OCI-LY1 (cell line): ENCODE data around the gene SLU7.

ENCODE experiments used
- H2AFZ ChIP-seq: fragments of 200-600 bp; sonication (generic), shearing (Covaris generic); 2 replicates; pipeline ENCODE4 v1.6.0; 2014; ENCODE audit warnings: antibody characterized with exemption, mild to moderate bottlenecking, low read length
- H3F3A ChIP-seq: fragments of 200-600 bp; sonication (generic), shearing (Covaris generic); 2 replicates; pipeline ENCODE4 v1.6.0; 2014; ENCODE audit warnings: mild to moderate bottlenecking, antibody characterized with exemption, low read length, moderate library complexity; ENCODE audit not compliant: insufficient read depth
- H3K27ac ChIP-seq: fragments of 200-600 bp; sonication (generic); 2 replicates; pipeline ENCODE4 v1.5.1; 2014; ENCODE audit warnings: low read length, mixed run types, mild to moderate bottlenecking, low read depth; ENCODE audit not compliant: poor library complexity, severe bottlenecking
- H3K27me3 ChIP-seq: fragments of 200-600 bp; sonication (generic); 2 replicates; pipeline ENCODE4 v1.6.0; 2014; ENCODE audit warnings: antibody characterized with exemption, mild to moderate bottlenecking, low read length, moderate library complexity; ENCODE audit not compliant: insufficient read depth
- H3K36me3 ChIP-seq: fragments of 200-600 bp; sonication (generic); 2 replicates; pipeline ENCODE4 v1.6.1; 2014; ENCODE audit warnings: mild to moderate bottlenecking, antibody characterized with exemption, low read length, moderate library complexity, mixed read lengths; ENCODE audit not compliant: insufficient read depth
- H3K4me1 ChIP-seq: fragments of 200-600 bp; sonication (generic); 2 replicates; pipeline ENCODE4 v1.5.1; 2014; ENCODE audit warnings: mild to moderate bottlenecking, low read length, moderate library complexity; ENCODE audit not compliant: insufficient read depth, severe bottlenecking
- H3K4me2 ChIP-seq: fragments of 200-600 bp; sonication (generic), shearing (Covaris generic); 2 replicates; pipeline ENCODE4 v1.6.1; 2014; ENCODE audit warnings: low read length
- H3K4me3 ChIP-seq: fragments of 200-600 bp; sonication (generic); 2 replicates; pipeline ENCODE4 v1.5.1; 2014; ENCODE audit warnings: low read length, low read depth, mild to moderate bottlenecking, mixed read lengths; ENCODE audit not compliant: poor library complexity, severe bottlenecking
- H3K79me2 ChIP-seq: fragments of 200-600 bp; shearing (Covaris generic); 2 replicates; pipeline ENCODE4 v1.6.1; 2016; ENCODE audit warnings: mixed run types, low read length, mixed read lengths; ENCODE audit not compliant: insufficient read depth
- H3K9ac ChIP-seq: fragments of 200-600 bp; sonication (generic), shearing (Covaris generic); 2 replicates; pipeline ENCODE4 v1.6.1; 2014; ENCODE audit warnings: mild to moderate bottlenecking, low read length, mixed read lengths
- H3K9me2 ChIP-seq: fragments of 200-600 bp; sonication (generic), shearing (Covaris generic); 2 replicates; pipeline ENCODE4 v1.6.1; 2014; ENCODE audit warnings: low read depth, mild to moderate bottlenecking, low read length, mixed read lengths
- H3K9me3 ChIP-seq: fragments of 200-600 bp; shearing (Covaris generic); 2 replicates; pipeline ENCODE4 v1.6.1; 2014; ENCODE audit warnings: low read length, mixed read lengths
- H4K20me1 ChIP-seq: fragments of 200-600 bp; sonication (generic), shearing (Covaris generic); 2 replicates; pipeline ENCODE4 v1.6.0; 2016; ENCODE audit warnings: mild to moderate bottlenecking, low read length; ENCODE audit not compliant: insufficient read depth
- CTCF ChIP-seq: fragments of 200-600 bp; sonication (generic), shearing (Covaris generic); IDR thresholded peaks from 2 replicates; pipeline ENCODE4 v1.5.1; 2017; ENCODE audit warnings: mild to moderate bottlenecking, antibody characterized with exemption, low read length, moderate library complexity, mixed read lengths
- EZH2 ChIP-seq: fragments of 200-600 bp; sonication (generic), shearing (Covaris generic); IDR thresholded peaks from 2 replicates; pipeline ENCODE4 v1.8.0; 2017; ENCODE audit warnings: borderline replicate concordance, mixed run types, mild to moderate bottlenecking, antibody characterized with exemption, low read length, moderate library complexity, mixed read lengths

SLU7 gene

GRCh38 chr5:160448886-160449285, 30.0 kb upstream of the SLU7 start:
- Histone ChIP-seq H3K4me3 (no peak overlapping the region), H3F3A (no peaks in the 10 kb centered on the region), H3K27ac (no peak overlapping the region), H3K36me3 (no peaks in the 10 kb centered on the region; the same call in 1 of the 2 replicates), H3K9me3 (peaks cover 5% of the 10 kb centered on the region; the same call in 1 of the 2 replicates), H2AFZ (no peak overlapping the region), H3K4me1 (no peaks in the 10 kb centered on the region), H4K20me1 (no peaks in the 10 kb centered on the region), H3K9me2 (no peaks in the 10 kb centered on the region), H3K9ac (no peak overlapping the region), H3K4me2 (no peak overlapping the region), H3K79me2 (no peaks in the 10 kb centered on the region), H3K27me3 (no peaks in the 10 kb centered on the region; the same call in 1 of the 2 replicates)
- TF ChIP-seq EZH2 (no peak), CTCF (no peak)

GRCh38 chr5:160445751-160446150, 26.9 kb upstream of the SLU7 start:
- Histone ChIP-seq H3K9ac (no peak overlapping the region), H2AFZ (no peak overlapping the region), H3K9me2 (no peaks in the 10 kb centered on the region), H3K9me3 (peaks cover 5% of the 10 kb centered on the region; the same call in 1 of the 2 replicates), H4K20me1 (no peaks in the 10 kb centered on the region), H3K4me1 (no peaks in the 10 kb centered on the region), H3K36me3 (no peaks in the 10 kb centered on the region; the same call in 1 of the 2 replicates), H3K4me2 (no peak overlapping the region), H3K79me2 (no peaks in the 10 kb centered on the region), H3K4me3 (no peak overlapping the region), H3F3A (no peaks in the 10 kb centered on the region), H3K27ac (no peak overlapping the region), H3K27me3 (no peaks in the 10 kb centered on the region; the same call in 1 of the 2 replicates)
- no peak for TF ChIP-seq CTCF
- TF ChIP-seq EZH2, result no peak

GRCh38 chr5:160445132-160445531, 26.3 kb upstream of the SLU7 start:
- H3K4me2 ChIP-seq, result no peak overlapping the region
- H2AFZ ChIP-seq, result no peak overlapping the region
- H3K79me2 ChIP-seq, result no peaks in the 10 kb centered on the region

More at GRCh38 chr5:160445132-160445531, 26.3 kb upstream of the SLU7 start:
- Histone ChIP-seq H3K27me3 (no peaks in the 10 kb centered on the region; the same call in 1 of the 2 replicates), H3K36me3 (no peaks in the 10 kb centered on the region; the same call in 1 of the 2 replicates), H3K9ac (no peak overlapping the region), H3K9me2 (no peaks in the 10 kb centered on the region), H3K4me3 (no peak overlapping the region), H3K27ac (no peak overlapping the region), H3K4me1 (no peaks in the 10 kb centered on the region), H3F3A (no peaks in the 10 kb centered on the region), H3K9me3 (peaks cover 5% of the 10 kb centered on the region; the same call in 1 of the 2 replicates), H4K20me1 (no peaks in the 10 kb centered on the region)
- TF ChIP-seq EZH2 (no peak), CTCF (no peak)
